Activated CD8-positive, alpha-beta memory T cell treated with anti-CD3 and anti-CD28 coated beads for 36 hours (primary cell): Measurements from ENCODE around the gene CTPS1. TPM values are rescaled to one million over a fixed set of nuclear protein-coding genes. Genes with fewer than 3 reads are reported as not detected.

Experiments used
- CTCF ChIA-PET: fragments of 350-600 bp; sonication (Branson Sonifier 250); formaldehyde crosslinking; loops from one replicate; lab custom pipeline; 2021; ENCODE audit warnings: antibody characterized with exemption; lab: Charles Lee
- POLR2A ChIA-PET: fragments of 350-600 bp; sonication (Branson Sonifier 250); formaldehyde crosslinking; loops from one replicate; lab custom pipeline; 2021; ENCODE audit warnings: antibody characterized with exemption; lab: Charles Lee
- total RNA-seq, 2 experiments: library from RNA; stranded (reverse); gene quantifications; one replicate each; pipeline ENCODE4 v1.2.3, GENCODE V29; 2021

Gene CTPS1
- total RNA-seq, 2 experiments from 2014 or later, result 160 TPM

DNA sequence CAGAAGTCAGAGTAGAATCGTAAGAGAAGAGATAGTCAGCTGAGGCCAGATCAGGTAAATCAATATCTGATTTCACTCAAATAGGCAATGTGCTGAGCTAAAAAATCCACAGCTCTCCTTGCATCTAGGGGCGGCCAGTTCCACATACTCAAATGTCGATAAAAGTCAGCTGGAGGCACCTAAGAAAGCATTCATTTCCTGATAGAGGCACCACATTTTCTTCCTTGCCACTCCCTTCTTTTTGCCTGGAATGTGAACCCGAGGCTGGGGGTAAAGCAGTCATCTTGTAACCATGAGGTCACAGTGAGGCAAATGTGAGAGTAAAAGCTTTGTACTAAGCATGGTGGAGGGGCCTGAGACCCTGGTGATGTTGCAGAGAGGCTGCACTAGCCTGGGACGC lies 24.2 kb upstream of the CTPS1 start:
- CTCF ChIA-PET, result interaction anchor here (0.7 kb wide), 1 partner anchor 43 kb away, joined by 4 read pairs; no protein-coding TSS in a partner anchor
- POLR2A ChIA-PET, result no interaction called here

DNA sequence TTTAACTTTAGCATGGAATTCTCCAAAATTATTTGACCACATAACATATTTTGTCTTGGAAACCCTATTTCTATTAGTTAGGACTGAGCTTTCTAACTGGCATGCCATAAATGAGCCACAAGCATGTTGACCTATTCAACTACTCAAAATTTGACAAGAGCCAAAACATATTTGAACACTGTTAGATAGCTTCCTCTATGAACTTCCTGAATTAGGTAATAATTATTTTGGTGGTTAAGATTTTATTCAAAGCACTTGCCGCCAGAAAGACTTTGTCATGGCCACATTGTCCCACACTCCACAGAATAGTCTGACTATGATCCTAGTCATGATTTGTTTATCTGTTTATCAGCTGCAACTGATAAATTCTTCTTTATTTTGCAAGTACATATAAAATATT lies 23.1 kb upstream of the CTPS1 start:
- ChIA-PET POLR2A (no interaction called here), CTCF (interaction anchor here (0.7 kb wide), 1 partner anchor 983 kb away, joined by 4 read pairs; no protein-coding TSS in a partner anchor)

DNA sequence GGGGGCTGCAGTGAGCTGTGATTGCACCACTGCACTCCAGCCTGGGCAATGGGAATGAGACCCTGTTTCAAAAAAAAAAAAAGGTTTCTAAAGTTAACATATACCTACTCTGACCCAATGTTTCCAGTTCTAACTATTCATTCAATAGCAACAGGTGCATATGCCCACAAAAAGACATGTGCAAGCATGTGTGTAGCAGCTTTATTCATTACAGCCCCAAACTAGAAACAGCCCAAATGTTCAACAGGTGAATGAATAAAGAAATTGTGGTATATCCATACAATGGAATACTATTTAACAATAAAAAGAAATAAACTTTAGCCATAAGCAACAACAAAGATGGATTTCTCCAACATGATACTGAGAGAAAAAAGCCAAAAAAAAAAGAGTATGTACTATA lies 21.3 kb upstream of the CTPS1 start:
- POLR2A ChIA-PET, result no interaction called here
- CTCF ChIA-PET, result no interaction called here

DNA sequence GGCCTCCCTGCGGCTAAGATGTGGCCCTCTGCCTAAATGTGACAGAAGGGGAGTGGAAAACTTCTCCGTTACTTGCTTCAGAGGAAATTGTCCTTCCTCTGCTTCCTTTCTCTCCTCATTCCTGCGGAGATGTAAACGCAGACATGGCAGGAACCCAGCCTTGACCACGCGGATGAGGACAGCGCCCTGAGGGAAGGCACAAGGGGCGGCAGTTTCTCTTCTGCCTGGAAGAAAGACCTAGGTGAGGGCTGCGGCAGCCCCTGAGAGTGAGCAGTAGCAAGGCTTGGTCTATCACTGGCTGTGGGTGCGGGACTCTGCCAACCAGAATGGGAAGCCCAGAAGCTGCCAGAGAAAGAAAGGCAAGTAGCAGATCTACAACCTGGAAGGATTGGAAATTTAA lies 14.0 kb upstream of the CTPS1 start:
- ChIA-PET POLR2A (no interaction called here), CTCF (interaction anchor here (1.1 kb wide), 1 partner anchor 16 kb away, joined by 3 read pairs; no protein-coding TSS in a partner anchor)

DNA sequence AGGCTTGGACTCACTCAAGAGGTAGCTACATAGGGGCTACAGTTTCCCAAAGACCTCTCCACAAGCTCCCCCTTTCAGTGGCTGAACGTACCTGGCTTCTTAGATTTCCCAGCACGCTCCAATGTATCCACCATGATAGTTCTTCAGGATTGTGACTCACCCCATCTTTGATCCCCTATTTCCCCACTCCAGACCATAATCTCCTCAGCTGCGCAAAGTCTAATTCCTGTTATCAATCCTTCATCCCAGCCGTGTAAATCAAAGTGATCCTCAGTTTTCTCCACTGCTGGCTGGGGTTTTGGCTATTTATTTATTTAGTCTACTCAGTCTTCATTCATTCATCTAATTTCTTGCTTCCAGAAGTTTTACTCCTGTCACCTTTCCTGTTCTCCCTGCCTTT lies 13.1 kb upstream of the CTPS1 start:
- CTCF ChIA-PET, result interaction anchor here (1.1 kb wide), 1 partner anchor 17 kb away, joined by 3 read pairs; no protein-coding TSS in a partner anchor
- POLR2A ChIA-PET, result no interaction called here

DNA sequence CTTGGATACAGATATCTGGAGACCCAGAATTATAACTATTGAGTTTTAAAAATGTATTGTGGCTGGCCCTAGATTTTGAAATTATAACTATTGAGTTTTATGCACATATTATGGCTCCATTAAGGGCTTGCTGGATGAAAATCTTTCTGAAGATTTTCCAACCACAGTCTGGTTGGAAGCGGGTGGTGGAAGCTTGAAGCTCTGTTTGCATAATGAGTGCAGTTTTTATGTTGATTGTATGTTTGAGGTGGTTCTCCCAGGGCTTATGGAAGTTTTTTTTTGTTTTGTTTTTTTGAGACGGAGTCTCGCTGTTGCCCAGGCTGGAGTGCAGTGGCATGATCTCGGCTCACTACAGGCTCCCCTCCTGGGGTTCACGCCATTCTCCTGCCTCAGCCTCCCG lies 10.1 kb upstream of the CTPS1 start:
- POLR2A ChIA-PET, result no interaction called here
- CTCF ChIA-PET, result no interaction called here

DNA sequence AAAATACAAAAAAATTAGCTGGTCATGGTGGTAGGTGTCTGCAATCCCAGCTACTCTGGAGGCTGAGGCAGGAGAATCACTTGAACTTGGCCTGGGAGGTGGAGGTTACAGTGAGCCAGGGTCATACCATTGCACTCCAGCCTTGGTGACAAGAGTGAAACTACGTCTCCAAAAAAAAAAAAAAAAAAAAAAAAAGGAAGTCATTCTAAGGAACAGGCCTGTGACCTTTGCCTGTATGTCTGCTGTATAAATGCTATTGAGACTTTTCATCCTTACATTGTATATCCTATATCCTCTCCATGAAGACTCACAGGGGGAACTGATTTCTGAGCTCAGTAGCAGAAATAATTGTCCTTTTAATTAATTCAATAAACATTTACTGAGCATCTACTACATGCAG lies 7.5 kb upstream of the CTPS1 start:
- CTCF ChIA-PET, result interaction anchor here (0.6 kb wide), 1 partner anchor 149 kb away, joined by 4 read pairs; no protein-coding TSS in a partner anchor

DNA sequence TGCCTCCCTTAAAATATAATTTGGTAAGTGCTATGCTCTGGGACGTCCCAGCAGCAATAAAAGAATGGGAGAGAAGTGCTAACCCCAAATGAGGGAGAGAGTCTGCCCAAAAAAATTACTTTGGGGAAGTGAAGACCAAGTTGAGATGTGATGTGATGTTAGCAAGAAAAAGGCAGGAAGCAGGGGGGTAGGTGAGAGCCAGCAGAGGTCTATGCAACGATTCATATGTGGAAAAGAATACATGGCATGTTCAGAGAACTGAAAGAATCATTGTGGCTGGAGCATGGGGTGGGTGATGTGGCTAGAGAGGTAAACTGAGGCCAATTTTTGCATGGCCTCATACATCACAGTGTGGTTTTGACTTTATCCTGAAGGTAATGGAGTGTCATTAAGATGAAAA lies 5.6 kb upstream of the CTPS1 start:
- POLR2A ChIA-PET, result no interaction called here

More for the DNA sequence above, 7.5 kb upstream of the CTPS1 start:
- POLR2A ChIA-PET, result no interaction called here

DNA sequence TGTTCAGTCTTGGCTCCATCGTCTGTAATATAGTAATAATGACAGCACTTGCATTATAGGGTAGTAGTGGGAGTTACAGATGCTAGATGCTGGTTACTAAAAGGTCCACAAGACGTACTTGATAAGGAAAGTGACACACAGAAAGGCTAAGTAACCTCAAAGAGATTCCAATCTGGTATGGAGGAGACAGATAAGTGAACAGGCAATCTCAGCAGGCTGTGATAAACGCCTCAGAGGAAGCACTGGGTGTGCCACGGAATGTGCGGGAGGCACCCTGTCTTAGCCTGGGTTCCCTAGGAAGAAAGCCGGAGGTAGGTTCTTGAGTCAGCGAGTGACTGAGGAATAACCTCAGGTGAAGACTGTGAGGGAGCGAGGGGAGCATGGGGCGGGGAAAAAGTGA lies 4.6 kb upstream of the CTPS1 start:
- ChIA-PET CTCF (no interaction called here), POLR2A (no interaction called here)

More for the DNA sequence above, 5.6 kb upstream of the CTPS1 start:
- CTCF ChIA-PET, result no interaction called here

DNA sequence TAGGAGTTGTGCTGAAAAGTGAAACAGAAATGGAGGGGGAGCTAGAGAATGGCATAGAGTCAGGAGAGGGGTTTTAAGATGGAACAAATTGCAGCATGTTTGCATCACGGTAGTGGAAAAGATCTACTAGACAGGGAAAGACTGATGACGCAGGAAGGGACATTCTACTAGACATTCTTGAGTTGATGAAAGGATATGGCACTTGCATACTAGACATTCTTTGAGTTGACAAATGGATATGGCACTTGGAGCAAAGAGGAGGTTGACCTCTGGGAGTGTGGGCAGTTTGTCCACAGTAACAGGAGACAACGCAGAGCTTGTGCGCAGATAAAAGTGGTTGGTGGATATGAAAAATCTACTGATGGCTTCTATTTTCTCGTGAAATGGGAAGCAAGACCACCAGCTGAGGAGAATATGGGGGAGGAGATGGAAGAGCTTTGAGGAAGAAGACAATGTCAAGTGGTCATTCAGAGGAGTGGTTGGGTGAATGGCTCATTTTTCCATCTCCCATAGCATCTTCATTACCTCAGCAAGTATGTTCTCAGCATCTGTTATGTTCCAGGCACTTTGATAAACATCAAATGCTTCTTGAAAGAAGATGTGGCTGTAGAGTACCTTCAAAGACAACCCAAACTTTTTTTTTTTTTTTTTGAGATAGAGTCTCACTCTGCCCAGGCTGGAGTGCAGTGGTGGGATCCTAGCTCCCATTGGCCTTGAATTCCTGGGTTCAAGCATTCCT lies 2.4 kb upstream of the CTPS1 start:
- POLR2A ChIA-PET, result no interaction called here
- CTCF ChIA-PET, result no interaction called here

DNA sequence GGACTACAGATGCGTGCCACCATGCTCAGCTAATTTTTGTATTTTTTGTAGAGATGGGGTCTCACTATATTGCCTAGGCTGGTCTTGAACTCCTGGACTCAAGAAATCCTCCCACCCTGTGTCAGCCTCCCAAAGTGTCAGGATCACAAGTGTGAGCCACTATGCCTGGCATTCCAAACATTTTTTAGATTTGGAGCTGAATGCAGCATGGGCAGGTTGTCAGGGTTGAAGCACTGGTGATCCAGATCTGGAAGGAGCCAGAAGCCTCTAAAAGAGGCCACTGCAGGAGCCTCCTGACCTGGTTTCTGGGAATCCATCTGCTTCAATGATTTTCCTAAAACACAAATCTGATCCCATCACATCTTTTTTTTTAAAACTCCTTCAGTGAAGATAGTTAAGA lies 1.8 kb upstream of the CTPS1 start:
- ChIA-PET CTCF (no interaction called here), POLR2A (no interaction called here)

DNA sequence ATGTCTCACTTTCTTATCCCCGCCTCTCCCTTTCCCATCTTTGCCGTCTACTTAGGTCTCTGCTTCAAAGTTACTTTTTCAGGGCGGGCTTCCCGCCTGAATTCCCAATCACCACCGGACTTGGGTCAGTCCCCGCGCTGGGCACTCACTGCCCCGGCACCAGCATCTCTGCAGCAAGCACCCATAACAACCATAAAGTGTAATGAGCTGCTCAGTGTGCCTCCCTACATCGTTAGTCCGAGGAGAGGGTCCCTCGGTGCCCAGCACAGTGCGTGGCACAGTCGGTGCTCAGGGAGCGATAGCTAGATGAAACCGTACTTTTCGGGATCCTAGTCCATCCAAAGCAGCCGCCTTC lies 633 bp upstream of the CTPS1 start:
- ChIA-PET POLR2A (interaction anchor here (2.0 kb wide), 1 partner anchor 117 kb away, joined by 7 read pairs; the partner anchor contains the start of gene CITED4), CTCF (interaction anchor here (1.4 to 1.7 kb wide), 2 partner anchors 26 to 205 kb away, joined by 3 to 5 read pairs; no protein-coding TSS in a partner anchor)

DNA sequence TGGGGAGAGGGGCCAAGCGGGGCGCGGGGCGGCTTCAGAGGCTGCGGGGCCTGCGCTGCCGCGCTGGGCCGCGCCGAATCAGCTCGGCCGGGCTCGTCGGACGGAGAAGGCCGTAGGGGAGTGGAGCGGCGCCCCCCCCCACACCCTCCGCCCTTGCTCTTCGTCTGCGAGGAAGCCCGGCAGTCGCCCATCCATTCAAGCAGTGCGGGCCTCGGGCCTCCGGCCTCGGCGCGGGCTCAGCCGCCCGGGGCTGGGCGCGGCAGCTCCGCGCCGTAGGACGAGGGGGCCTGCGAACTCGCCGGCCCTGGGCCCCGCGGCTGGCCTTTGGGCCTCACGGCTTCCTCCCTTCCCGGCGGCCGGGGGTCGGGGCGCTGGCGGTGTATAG lies 564 bp downstream of the CTPS1 start:
- ChIA-PET POLR2A (interaction anchor here (0.6 to 2.0 kb wide), 9 partner anchors 15 to 1130 kb away, joined by 3 to 7 read pairs (median 4); partner anchors contain the start of gene CITED4), CTCF (interaction anchor here (1.0 to 1.7 kb wide), 3 partner anchors 23 to 31 kb away, joined by 3 to 5 read pairs (median 3); no protein-coding TSS in a partner anchor)

DNA sequence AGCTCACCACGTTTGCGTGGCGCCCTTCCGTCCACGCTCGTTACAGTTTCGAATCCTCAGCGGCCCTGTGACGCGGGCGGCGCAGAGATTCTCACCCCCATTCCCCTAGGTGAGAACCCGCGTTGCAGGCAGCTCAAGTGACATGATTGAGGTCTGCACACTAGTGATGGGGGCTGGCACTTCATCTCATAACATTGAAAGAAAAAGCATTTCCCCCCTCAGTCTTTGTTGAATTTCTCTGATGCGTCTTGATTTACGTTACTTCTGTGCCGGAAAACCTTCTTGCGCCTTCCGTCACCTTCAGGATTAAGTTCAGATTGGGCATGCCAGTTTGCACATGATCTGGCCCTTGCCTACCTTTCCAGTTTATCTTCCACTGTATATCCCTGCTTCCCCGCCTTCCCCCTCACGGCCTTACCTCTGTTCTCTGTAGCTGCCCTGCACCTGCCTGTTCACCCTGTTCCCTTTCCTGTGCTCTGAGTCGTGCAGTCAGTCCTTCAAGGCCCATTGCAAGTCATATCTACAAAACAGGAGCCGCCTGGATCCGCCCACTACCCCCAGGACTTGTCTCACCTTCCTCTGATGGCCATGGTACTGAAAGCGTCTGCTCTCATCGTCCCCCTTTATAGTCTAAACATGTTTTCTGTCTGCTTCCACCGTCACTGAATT lies 1.1 kb downstream of the CTPS1 start:
- ChIA-PET POLR2A (interaction anchor here (0.6 to 2.0 kb wide), 5 partner anchors 23 to 639 kb away, joined by 4 to 7 read pairs (median 4); partner anchors contain the start of gene CITED4), CTCF (interaction anchor here (1.0 kb wide), 2 partner anchors 23 to 32 kb away, joined by 3 read pairs; no protein-coding TSS in a partner anchor)

DNA sequence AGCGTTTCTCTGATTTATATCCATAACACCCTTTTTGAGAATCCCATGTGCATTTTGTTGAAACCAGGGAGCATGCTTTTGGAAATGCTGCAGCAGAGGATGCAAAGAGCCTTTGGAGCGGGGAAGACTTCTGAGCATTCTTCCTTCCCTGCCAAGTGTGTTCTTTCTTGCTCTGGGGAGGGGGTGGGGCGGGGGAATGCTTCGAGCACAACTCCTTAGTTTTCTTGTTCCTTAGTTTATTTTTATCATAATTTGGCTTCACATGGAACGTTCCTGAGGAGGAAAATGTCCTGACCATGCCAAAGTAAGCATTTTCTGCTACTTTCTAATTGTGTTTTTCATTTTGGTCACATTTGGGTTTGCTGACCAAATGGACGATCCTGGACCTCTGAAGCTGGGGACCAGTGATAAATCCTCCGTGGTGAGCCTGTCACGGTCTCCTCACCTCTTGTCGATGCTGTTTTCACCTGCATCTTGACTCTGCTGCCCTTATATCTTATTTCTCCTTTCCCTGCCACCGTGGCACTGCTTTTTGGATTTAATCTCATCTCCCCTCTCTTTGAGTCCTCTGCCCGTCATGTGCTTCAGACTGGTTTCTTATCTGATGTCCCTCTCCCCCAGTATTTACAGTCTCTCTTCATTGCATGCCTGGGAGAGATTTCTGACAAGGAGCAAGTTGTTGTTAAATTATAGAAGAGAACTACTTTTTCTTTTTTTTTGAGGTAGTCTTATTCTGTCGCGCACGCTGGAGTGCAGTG lies 2.4 kb downstream of the CTPS1 start:
- POLR2A ChIA-PET, result no interaction called here
- CTCF ChIA-PET, result no interaction called here

DNA sequence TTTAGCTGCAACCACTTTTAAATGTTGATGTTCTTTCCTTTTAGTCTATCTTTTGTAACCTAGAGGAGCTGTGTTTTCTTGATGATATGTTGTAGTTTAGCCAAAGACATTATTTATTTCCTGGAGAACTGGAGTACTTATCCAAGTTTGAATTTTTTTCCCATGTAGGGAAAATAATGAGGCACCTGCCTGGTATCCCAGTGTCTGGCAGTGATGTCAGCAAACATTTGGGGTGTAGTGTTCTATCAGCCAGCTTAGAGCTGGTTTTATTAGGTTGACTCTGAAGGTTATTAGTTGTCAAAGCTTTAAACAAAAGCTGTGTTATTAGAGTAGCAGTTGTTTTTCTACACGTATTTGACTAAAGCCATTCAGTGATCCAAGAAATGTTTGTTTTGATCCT lies 3.2 kb downstream of the CTPS1 start:
- POLR2A ChIA-PET, result no interaction called here
- CTCF ChIA-PET, result no interaction called here

DNA sequence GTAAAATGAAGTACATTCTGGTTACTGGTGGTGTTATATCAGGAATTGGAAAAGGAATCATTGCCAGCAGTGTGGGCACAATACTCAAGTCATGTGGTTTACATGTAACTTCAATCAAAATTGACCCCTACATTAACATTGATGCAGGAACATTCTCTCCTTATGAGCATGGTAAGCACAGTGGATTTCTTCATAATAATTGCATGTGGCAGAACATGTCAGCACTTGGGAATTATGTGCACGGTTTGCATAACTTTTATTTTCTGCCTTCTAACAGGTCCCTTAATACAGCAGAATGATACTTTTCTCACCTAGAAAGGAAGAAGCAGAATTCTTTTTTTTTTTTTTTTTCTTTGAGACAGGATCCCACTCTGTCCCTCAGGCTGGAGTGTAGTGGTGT lies 3.8 kb downstream of the CTPS1 start:
- POLR2A ChIA-PET, result no interaction called here
- CTCF ChIA-PET, result interaction anchor here (2.1 kb wide), 1 partner anchor 20 kb away, joined by 7 read pairs; no protein-coding TSS in a partner anchor

DNA sequence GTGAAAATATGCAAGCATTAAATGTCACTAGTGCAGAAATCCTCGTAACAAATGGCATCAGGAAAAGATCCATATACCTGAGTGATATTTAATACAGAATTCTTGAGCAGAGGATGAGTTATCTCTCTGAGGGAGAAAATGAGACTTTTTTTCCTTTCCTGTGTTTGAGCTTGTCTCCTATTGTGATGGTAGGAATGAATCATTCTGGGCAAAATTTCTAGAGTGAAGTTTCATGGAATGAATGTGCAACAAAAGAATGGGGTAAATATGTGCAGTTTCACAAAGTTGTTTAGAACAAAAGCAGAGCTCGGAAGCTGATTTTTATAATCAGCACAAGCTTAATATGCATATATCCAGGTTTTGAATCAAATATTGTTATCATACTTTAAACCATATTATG lies 4.6 kb downstream of the CTPS1 start:
- ChIA-PET POLR2A (interaction anchor here (0.8 to 1.2 kb wide), 2 partner anchors 20 to 38 kb away, joined by 3 to 8 read pairs; partner anchors contain the start of gene SLFNL1), CTCF (interaction anchor here (2.1 kb wide), 1 partner anchor 19 kb away, joined by 7 read pairs; no protein-coding TSS in a partner anchor)

DNA sequence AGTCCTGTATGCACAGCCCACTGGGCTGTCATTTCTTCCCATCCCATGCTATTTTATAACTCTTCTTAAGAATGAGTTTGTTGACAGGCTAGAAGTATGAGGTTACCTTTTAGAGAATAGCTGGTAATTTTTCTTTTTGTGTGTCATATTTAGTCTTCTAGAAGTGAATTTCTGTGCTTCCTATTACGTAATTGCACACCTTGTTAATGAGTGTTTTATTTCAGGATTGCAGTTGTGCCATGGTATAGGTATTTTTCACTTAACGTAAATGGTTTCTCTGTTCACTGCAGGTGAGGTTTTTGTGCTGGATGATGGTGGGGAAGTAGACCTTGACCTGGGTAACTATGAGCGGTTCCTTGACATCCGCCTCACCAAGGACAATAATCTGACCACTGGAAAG lies 5.0 kb downstream of the CTPS1 start:
- POLR2A ChIA-PET, result interaction anchor here (1.2 kb wide), 1 partner anchor 19 kb away, joined by 8 read pairs; no protein-coding TSS in a partner anchor
- CTCF ChIA-PET, result interaction anchor here (2.1 kb wide), 1 partner anchor 19 kb away, joined by 7 read pairs; no protein-coding TSS in a partner anchor
